ENCODE results near the gene ITPKC. TPM values are rescaled to one million over a fixed set of nuclear protein-coding genes. Genes with fewer than 3 reads are reported as not detected.

The ITPKC gene
- total RNA-seq, 2 experiments from 2014 or later, result 4.7 to 5.3 TPM

GRCh38 chr19:40691421-40692211 lies 25.3 kb upstream of the ITPKC start:
- Mint-ChIP-seq H3K4me3 (no peak overlapping the region), H3K36me3 (ENCODE audit: low read depth) (no peaks in the 10 kb centered on the region), H3K9me3 (ENCODE audit: insufficient read depth) (no peaks in the 10 kb centered on the region), H3K4me1 (ENCODE audit: low read depth) (peaks cover 2% of the 10 kb centered on the region), H3K27me3 (ENCODE audit: low read depth) (no peaks in the 10 kb centered on the region), H3K27ac (no peak overlapping the region)
- ChIA-PET POLR2A (interaction anchor here (0.7 to 1.7 kb wide), 3 partner anchors 9 to 87 kb away, joined by 3 to 5 read pairs (median 4); partner anchors contain the start of genes ACTMAP, RAB4B and SNRPA), CTCF (interaction anchor here (1.5 kb wide), 1 partner anchor 28 kb away, joined by 5 read pairs; no protein-coding TSS in a partner anchor)
- no peak for DNase-seq
- ATAC-seq, result no peak

- no peaks in the 10 kb centered on the region for H3K9me3 Mint-ChIP-seq (ENCODE audit: insufficient read depth)
- no peaks in the 10 kb centered on the region for H3K36me3 Mint-ChIP-seq (ENCODE audit: low read depth)
- H3K27me3 Mint-ChIP-seq (ENCODE audit: low read depth), result no peaks in the 10 kb centered on the region
- DNase-seq, result no peak
- no peak overlapping the region for H3K4me3 Mint-ChIP-seq
- CTCF ChIA-PET, result no interaction called here
- H3K27ac Mint-ChIP-seq, result no peak overlapping the region
- POLR2A ChIA-PET, result interaction anchor here (0.6 kb wide), 1 partner anchor 18 kb away, joined by 4 read pairs; no protein-coding TSS in a partner anchor
- no peak for ATAC-seq
- peaks cover 2% of the 10 kb centered on the region for H3K4me1 Mint-ChIP-seq (ENCODE audit: low read depth)
Observed at GRCh38 chr19:40692212-40692551, 24.7 kb upstream of the ITPKC start.

- ATAC-seq (no peak), DNase-seq (no peak)
- Mint-ChIP-seq H3K4me1 (ENCODE audit: low read depth) (peaks cover 2% of the 10 kb centered on the region), H3K27ac (peak overlapping the region; percentile 40), H3K4me3 (no peak overlapping the region), H3K27me3 (ENCODE audit: low read depth) (no peaks in the 10 kb centered on the region), H3K9me3 (ENCODE audit: insufficient read depth) (no peaks in the 10 kb centered on the region), H3K36me3 (ENCODE audit: low read depth) (no peaks in the 10 kb centered on the region)
- POLR2A ChIA-PET, result no interaction called here
- CTCF ChIA-PET, result no interaction called here
Observed at GRCh38 chr19:40693150-40693788, 23.6 kb upstream of the ITPKC start.

GRCh38 chr19:40693896-40694295 lies 23.0 kb upstream of the ITPKC start:
- Mint-ChIP-seq H3K36me3 (ENCODE audit: low read depth) (no peaks in the 10 kb centered on the region), H3K4me1 (ENCODE audit: low read depth) (peaks cover 2% of the 10 kb centered on the region), H3K9me3 (ENCODE audit: insufficient read depth) (no peaks in the 10 kb centered on the region), H3K27ac (no peak overlapping the region), H3K27me3 (ENCODE audit: low read depth) (no peaks in the 10 kb centered on the region), H3K4me3 (no peak overlapping the region)
- DNase-seq (no peak), ATAC-seq (no peak)
- ChIA-PET POLR2A (no interaction called here), CTCF (no interaction called here)

GRCh38 chr19:40695881-40696280 lies 21.0 kb upstream of the ITPKC start:
- no peak for DNase-seq

GRCh38 chr19:40697007-40697406 lies 19.9 kb upstream of the ITPKC start:
- POLR2A ChIA-PET, result no interaction called here

More at GRCh38 chr19:40695881-40696280, 21.0 kb upstream of the ITPKC start:
- Mint-ChIP-seq H3K27ac (no peak overlapping the region), H3K36me3 (ENCODE audit: low read depth) (peaks cover 5% of the 10 kb centered on the region), H3K4me1 (ENCODE audit: low read depth) (no peaks in the 10 kb centered on the region), H3K27me3 (ENCODE audit: low read depth) (no peaks in the 10 kb centered on the region), H3K4me3 (no peak overlapping the region), H3K9me3 (ENCODE audit: insufficient read depth) (no peaks in the 10 kb centered on the region)
- ChIA-PET CTCF (no interaction called here), POLR2A (no interaction called here)
- no peak for ATAC-seq

GRCh38 chr19:40700083-40700482 lies 16.8 kb upstream of the ITPKC start:
- H3K27me3 Mint-ChIP-seq (ENCODE audit: low read depth), result no peaks in the 10 kb centered on the region
- ATAC-seq (no peak), DNase-seq (no peak)
- CTCF ChIA-PET, result no interaction called here
- no peak overlapping the region for H3K4me3 Mint-ChIP-seq
- peaks cover 16% of the 10 kb centered on the region for H3K36me3 Mint-ChIP-seq (ENCODE audit: low read depth)
- H3K27ac Mint-ChIP-seq, result no peak overlapping the region
- H3K9me3 Mint-ChIP-seq (ENCODE audit: insufficient read depth), result no peaks in the 10 kb centered on the region
- no peaks in the 10 kb centered on the region for H3K4me1 Mint-ChIP-seq (ENCODE audit: low read depth)
- POLR2A ChIA-PET, result interaction anchor here (0.6 to 1.0 kb wide), 2 partner anchors 9 kb away, joined by 3 read pairs; partner anchors contain the start of gene NUMBL

More at GRCh38 chr19:40697007-40697406, 19.9 kb upstream of the ITPKC start:
- no peaks in the 10 kb centered on the region for H3K27me3 Mint-ChIP-seq (ENCODE audit: low read depth)
- DNase-seq (no peak), ATAC-seq (no peak)
- peaks cover 6% of the 10 kb centered on the region for H3K36me3 Mint-ChIP-seq (ENCODE audit: low read depth)
- H3K9me3 Mint-ChIP-seq (ENCODE audit: insufficient read depth), result no peaks in the 10 kb centered on the region
- CTCF ChIA-PET, result interaction anchor here (0.8 kb wide), 1 partner anchor 62 kb away, joined by 3 read pairs; no protein-coding TSS in a partner anchor
- no peak overlapping the region for H3K27ac Mint-ChIP-seq
- H3K4me1 Mint-ChIP-seq (ENCODE audit: low read depth), result no peaks in the 10 kb centered on the region
- no peak overlapping the region for H3K4me3 Mint-ChIP-seq

GRCh38 chr19:40701758-40702157 lies 15.2 kb upstream of the ITPKC start:
- H3K9me3 Mint-ChIP-seq (ENCODE audit: insufficient read depth), result no peaks in the 10 kb centered on the region
- no peaks in the 10 kb centered on the region for H3K4me1 Mint-ChIP-seq (ENCODE audit: low read depth)
- ATAC-seq, result no peak
- H3K27me3 Mint-ChIP-seq (ENCODE audit: low read depth), result no peaks in the 10 kb centered on the region
- H3K36me3 Mint-ChIP-seq (ENCODE audit: low read depth), result peaks cover 18% of the 10 kb centered on the region
- H3K27ac Mint-ChIP-seq, result no peak overlapping the region
- DNase-seq, result no peak
- ChIA-PET CTCF (no interaction called here), POLR2A (no interaction called here)
- H3K4me3 Mint-ChIP-seq, result no peak overlapping the region

- ATAC-seq (no peak), DNase-seq (no peak)
- Mint-ChIP-seq H3K4me3 (no peak overlapping the region), H3K9me3 (ENCODE audit: insufficient read depth) (no peaks in the 10 kb centered on the region), H3K4me1 (ENCODE audit: low read depth) (no peaks in the 10 kb centered on the region), H3K27me3 (ENCODE audit: low read depth) (no peaks in the 10 kb centered on the region), H3K27ac (no peak overlapping the region), H3K36me3 (ENCODE audit: low read depth) (peaks cover 18% of the 10 kb centered on the region)
- ChIA-PET POLR2A (no interaction called here), CTCF (no interaction called here)
Observed at GRCh38 chr19:40702337-40703012, 14.4 kb upstream of the ITPKC start.

- DNase-seq (no peak), ATAC-seq (no peak)
- Mint-ChIP-seq H3K27ac (peak overlapping the region; percentile 5), H3K4me3 (no peak overlapping the region), H3K27me3 (ENCODE audit: low read depth) (no peaks in the 10 kb centered on the region), H3K9me3 (ENCODE audit: insufficient read depth) (no peaks in the 10 kb centered on the region), H3K36me3 (ENCODE audit: low read depth) (peaks cover 21% of the 10 kb centered on the region), H3K4me1 (ENCODE audit: low read depth) (no peaks in the 10 kb centered on the region)
- POLR2A ChIA-PET, result no interaction called here
- CTCF ChIA-PET, result interaction anchor here (1.6 kb wide), 1 partner anchor 74 kb away, joined by 4 read pairs; no protein-coding TSS in a partner anchor
Observed at GRCh38 chr19:40703029-40703755, 13.7 kb upstream of the ITPKC start.

- H3K4me3 Mint-ChIP-seq, result no peak overlapping the region
- ATAC-seq (no peak), DNase-seq (no peak)
- no peaks in the 10 kb centered on the region for H3K9me3 Mint-ChIP-seq (ENCODE audit: insufficient read depth)
- H3K4me1 Mint-ChIP-seq (ENCODE audit: low read depth), result no peaks in the 10 kb centered on the region
- no peak overlapping the region for H3K27ac Mint-ChIP-seq
- peaks cover 29% of the 10 kb centered on the region for H3K36me3 Mint-ChIP-seq (ENCODE audit: low read depth)
- POLR2A ChIA-PET, result no interaction called here
- no peaks in the 10 kb centered on the region for H3K27me3 Mint-ChIP-seq (ENCODE audit: low read depth)
- CTCF ChIA-PET, result interaction anchor here (1.6 kb wide), 1 partner anchor 73 kb away, joined by 4 read pairs; no protein-coding TSS in a partner anchor
Observed at GRCh38 chr19:40704491-40705361, 12.2 kb upstream of the ITPKC start.

All from activated CD8-positive, alpha-beta T cell treated with anti-CD3 and anti-CD28 coated beads, Interleukin-2, amount 10 ng/mL, durations not matched to agents 7 days and 5 days (primary cell).